HEK293 (cell line): ENCODE results near the gene BTAF1.

ENCODE experiments used
- CTCF ChIA-PET: fragments of 350-600 bp; formaldehyde crosslinking; extraction: SDS; loops from one replicate; lab custom pipeline; 2021; ENCODE audit warnings: antibody characterized with exemption; lab: Yijun Ruan, JAX
- POLR2A ChIA-PET: fragments of 300-600 bp; formaldehyde crosslinking; extraction: SDS; loops from one replicate; lab custom pipeline; 2020; ENCODE audit warnings: antibody characterized with exemption, inconsistent platforms; lab: Yijun Ruan, JAX
- H3K27ac ChIP-seq: fragments of 200-500 bp; sonication (Bioruptor generic); 2 replicates; pipeline ENCODE4 v1.5.1; 2014; ENCODE audit warnings: low read depth, low read length, control low read depth, inconsistent platforms; ENCODE audit errors: extremely low read depth
- H3K36me3 ChIP-seq, 2 experiments: fragments of 200-500 bp in 1 of 2; sonication (Bioruptor generic) in 1 of 2; 1 replicate in 1 of 2; 2 replicates in 1 of 2; pipeline ENCODE4 v1.5.1; 2014 to 2017; ENCODE audit warnings: inconsistent platforms in 2 of 2, low read length in 2 of 2; ENCODE audit not compliant: control insufficient read depth in 2 of 2, insufficient read depth in 1 of 2
- H3K4me1 ChIP-seq: fragments of 200-500 bp; sonication (Bioruptor generic); 2 replicates; pipeline ENCODE4 v1.5.1; 2014; ENCODE audit warnings: mild to moderate bottlenecking, low read length, inconsistent platforms; ENCODE audit not compliant: control insufficient read depth, insufficient read depth
- H3K4me3 ChIP-seq: 2 replicates; pipeline ENCODE4 v1.5.1; 2011; ENCODE audit warnings: low read depth, mild to moderate bottlenecking, control low read depth, low read length, moderate library complexity
- H3K9me3 ChIP-seq: fragments of 200-500 bp; sonication (Bioruptor generic); 2 replicates; pipeline ENCODE4 v1.5.1; 2014; ENCODE audit warnings: low read depth, low read length, inconsistent platforms; ENCODE audit not compliant: control insufficient read depth, insufficient read depth
- GLIS1 ChIP-seq: fragments of 450-650 bp; formaldehyde crosslinking; IDR thresholded peaks from 2 replicates; pipeline ENCODE4 v1.5.1; 2016; ENCODE audit warnings: missing biosample characterization, missing genetic modification characterization
- GLIS2 ChIP-seq: fragments of 450-650 bp; formaldehyde crosslinking; IDR thresholded peaks from 2 replicates; pipeline ENCODE4 v1.5.1; 2016; ENCODE audit warnings: missing biosample characterization, missing genetic modification characterization
- KLF1 ChIP-seq: fragments of 450-650 bp; formaldehyde crosslinking; IDR thresholded peaks from 2 replicates; pipeline ENCODE4 v1.5.1; 2016; ENCODE audit warnings: missing biosample characterization, missing genetic modification characterization
- MEIS1 ChIP-seq: sonication (generic); formaldehyde crosslinking; IDR thresholded peaks from 2 replicates; pipeline ENCODE4 v1.8.1; 2022; ENCODE audit warnings: missing genetic modification reagents, mild to moderate bottlenecking, borderline replicate concordance
- PBX3 ChIP-seq: sonication (generic); formaldehyde crosslinking; IDR thresholded peaks from 2 replicates; pipeline ENCODE4 v1.8.1; 2022; ENCODE audit warnings: mild to moderate bottlenecking, moderate library complexity, missing genetic modification reagents
- REPIN1 ChIP-seq: fragments of 450-650 bp; formaldehyde crosslinking; IDR thresholded peaks from 2 replicates; pipeline ENCODE4 v1.5.1; 2017; ENCODE audit warnings: missing biosample characterization, missing genetic modification characterization, low read depth
- SCRT1 ChIP-seq: fragments of 450-650 bp; formaldehyde crosslinking; IDR thresholded peaks from 2 replicates; pipeline ENCODE4 v1.5.1; 2016; ENCODE audit warnings: missing biosample characterization, missing genetic modification characterization, borderline replicate concordance
- SCRT2 ChIP-seq: fragments of 450-650 bp; formaldehyde crosslinking; IDR thresholded peaks from 2 replicates; pipeline ENCODE4 v1.5.1; 2016; ENCODE audit warnings: missing biosample characterization, missing genetic modification characterization
- TCF7L2 ChIP-seq: IDR thresholded peaks from 2 replicates; pipeline ENCODE4 v1.6.1; 2011; ENCODE audit warnings: low read depth, mild to moderate bottlenecking, inconsistent platforms, low read length, moderate library complexity, borderline replicate concordance
- ZBTB1 ChIP-seq: fragments of 450-650 bp; formaldehyde crosslinking; IDR thresholded peaks from 2 replicates; pipeline ENCODE4 v1.5.1; 2016; ENCODE audit warnings: missing biosample characterization, missing genetic modification characterization
- ZBTB20 ChIP-seq: fragments of 450-650 bp; formaldehyde crosslinking; IDR thresholded peaks from 2 replicates; pipeline ENCODE4 v1.5.1; 2016; ENCODE audit warnings: missing biosample characterization, missing genetic modification characterization
- ZBTB49 ChIP-seq: fragments of 450-650 bp; formaldehyde crosslinking; IDR thresholded peaks from 2 replicates; pipeline ENCODE4 v1.5.1; 2016; ENCODE audit warnings: missing biosample characterization, missing genetic modification characterization, low read depth
- ZNF157 ChIP-seq: fragments of 450-650 bp; formaldehyde crosslinking; IDR thresholded peaks from 2 replicates; pipeline ENCODE4 v1.5.1; 2016; ENCODE audit warnings: missing biosample characterization, missing genetic modification characterization
- ZNF16 ChIP-seq: fragments of 450-650 bp; formaldehyde crosslinking; IDR thresholded peaks from 2 replicates; pipeline ENCODE4 v1.5.1; 2016; ENCODE audit warnings: low read depth, missing biosample characterization, missing genetic modification characterization
- ZNF26 ChIP-seq: fragments of 450-650 bp; formaldehyde crosslinking; IDR thresholded peaks from 2 replicates; pipeline ENCODE4 v1.5.1; 2016; ENCODE audit warnings: missing biosample characterization, missing genetic modification characterization
- ZNF433 ChIP-seq: fragments of 450-650 bp; formaldehyde crosslinking; IDR thresholded peaks from 2 replicates; pipeline ENCODE4 v1.5.1; 2016; ENCODE audit warnings: missing biosample characterization, missing genetic modification characterization, low read depth
- ZNF488 ChIP-seq: fragments of 450-650 bp; formaldehyde crosslinking; IDR thresholded peaks from 2 replicates; pipeline ENCODE4 v1.5.1; 2016; ENCODE audit warnings: missing biosample characterization, missing genetic modification characterization
- ZNF600 ChIP-seq: fragments of 450-650 bp; formaldehyde crosslinking; IDR thresholded peaks from 2 replicates; pipeline ENCODE4 v1.5.1; 2016; ENCODE audit warnings: missing biosample characterization, missing genetic modification characterization
- ZNF704 ChIP-seq: fragments of 450-650 bp; formaldehyde crosslinking; IDR thresholded peaks from 2 replicates; pipeline ENCODE4 v1.5.1; 2016; ENCODE audit warnings: missing biosample characterization, missing genetic modification characterization
- ZNF76 ChIP-seq: fragments of 450-650 bp; formaldehyde crosslinking; IDR thresholded peaks from 2 replicates; pipeline ENCODE4; 2016; ENCODE audit warnings: low read depth, missing biosample characterization, missing genetic modification characterization, borderline replicate concordance
- ZSCAN4 ChIP-seq: fragments of 450-650 bp; formaldehyde crosslinking; IDR thresholded peaks from 2 replicates; pipeline ENCODE4 v1.5.1; 2017; ENCODE audit warnings: missing biosample characterization, missing genetic modification characterization

Gene BTAF1

GRCh38 chr10:91996266-91996665 lies 72.7 kb downstream of the BTAF1 start:
- H3K9me3 ChIP-seq, result no peaks in the 10 kb centered on the region
- POLR2A ChIA-PET, result no interaction called here
- no peak overlapping the region for H3K27ac ChIP-seq
- no peak for TF ChIP-seq ZNF488
- TF ChIP-seq KLF1, result no peak
- no peak for TF ChIP-seq ZNF704 (tag by site-specific recombination)
- no peak for TF ChIP-seq ZNF76 (tag by site-specific recombination)
- no peak for TF ChIP-seq GLIS2 (tag by site-specific recombination)
- no peak for TF ChIP-seq ZSCAN4
- peaks cover 56 to 69% of the 10 kb centered on the region in 2 experiments for H3K36me3 ChIP-seq
- H3K4me3 ChIP-seq, result no peak overlapping the region
- no peaks in the 10 kb centered on the region for H3K4me1 ChIP-seq
- CTCF ChIA-PET, result no interaction called here

GRCh38 chr10:92001581-92001980 lies 78.0 kb downstream of the BTAF1 start:
- ChIA-PET POLR2A (no interaction called here), CTCF (no interaction called here)
- Histone ChIP-seq H3K9me3 (no peaks in the 10 kb centered on the region), H3K4me1 (no peaks in the 10 kb centered on the region), H3K36me3 (peaks cover 46 to 49% of the 10 kb centered on the region in 2 experiments), H3K4me3 (no peak overlapping the region), H3K27ac (no peak overlapping the region)
- TF ChIP-seq SCRT2 (tag by site-specific recombination), result no peak
- no peak for TF ChIP-seq ZNF600
- no peak for TF ChIP-seq SCRT1 (tag by site-specific recombination)
- no peak for TF ChIP-seq ZNF26
- no peak for TF ChIP-seq ZNF157
- no peak for TF ChIP-seq ZNF433 (tag by site-specific recombination)
- no peak for TF ChIP-seq ZBTB1 (tag by site-specific recombination)
- TF ChIP-seq ZBTB49, result no peak
- TF ChIP-seq ZNF16 (tag by site-specific recombination), result no peak

- Histone ChIP-seq H3K4me3 (no peak overlapping the region), H3K27ac (no peak overlapping the region), H3K9me3 (no peaks in the 10 kb centered on the region), H3K4me1 (no peaks in the 10 kb centered on the region), H3K36me3 (peaks cover 44 to 46% of the 10 kb centered on the region in 2 experiments)
- CTCF ChIA-PET, result no interaction called here
- POLR2A ChIA-PET, result no interaction called here
- TF ChIP-seq TCF7L2, result no peak
- TF ChIP-seq REPIN1 (tag by site-specific recombination), result no peak
- TF ChIP-seq PBX3 (CRISPR knock-in tag), result no peak
- no peak for TF ChIP-seq MEIS1 (CRISPR knock-in tag)
- TF ChIP-seq ZBTB20 (tag by site-specific recombination), result no peak
- no peak for TF ChIP-seq GLIS1
- no peak for TF ChIP-seq ZSCAN4
Measured at GRCh38 chr10:92001995-92002394, 78.4 kb downstream of the BTAF1 start.
